Cardiac fibroblast (primary cell): ENCODE results near the gene MYOZ1.

Source experiments
- DNase-seq, 2 donors: peaks; one replicate each; pipeline versions ENCODE4 v3.0.0 to v3.0.0-alpha.2; 2010; ENCODE audit warnings: low read depth in 2 of 2
- H3K4me3 ChIP-seq, 2 donors: replicated peaks in 1 of 2; 1 replicate in 1 of 2; 2 replicates in 1 of 2; pipeline ENCODE4 v1.5.1; 2011; ENCODE audit warnings: low read depth in 2 of 2, low read length in 2 of 2, mild to moderate bottlenecking in 2 of 2, moderate library complexity in 1 of 2
- TF ChIP-seq, protein P1 (sequence below): IDR thresholded peaks from one replicate; pipeline ENCODE4 v1.5.1; 2011; ENCODE audit warnings: low read depth, mild to moderate bottlenecking, low read length, inconsistent platforms

The MYOZ1 gene

DNA sequence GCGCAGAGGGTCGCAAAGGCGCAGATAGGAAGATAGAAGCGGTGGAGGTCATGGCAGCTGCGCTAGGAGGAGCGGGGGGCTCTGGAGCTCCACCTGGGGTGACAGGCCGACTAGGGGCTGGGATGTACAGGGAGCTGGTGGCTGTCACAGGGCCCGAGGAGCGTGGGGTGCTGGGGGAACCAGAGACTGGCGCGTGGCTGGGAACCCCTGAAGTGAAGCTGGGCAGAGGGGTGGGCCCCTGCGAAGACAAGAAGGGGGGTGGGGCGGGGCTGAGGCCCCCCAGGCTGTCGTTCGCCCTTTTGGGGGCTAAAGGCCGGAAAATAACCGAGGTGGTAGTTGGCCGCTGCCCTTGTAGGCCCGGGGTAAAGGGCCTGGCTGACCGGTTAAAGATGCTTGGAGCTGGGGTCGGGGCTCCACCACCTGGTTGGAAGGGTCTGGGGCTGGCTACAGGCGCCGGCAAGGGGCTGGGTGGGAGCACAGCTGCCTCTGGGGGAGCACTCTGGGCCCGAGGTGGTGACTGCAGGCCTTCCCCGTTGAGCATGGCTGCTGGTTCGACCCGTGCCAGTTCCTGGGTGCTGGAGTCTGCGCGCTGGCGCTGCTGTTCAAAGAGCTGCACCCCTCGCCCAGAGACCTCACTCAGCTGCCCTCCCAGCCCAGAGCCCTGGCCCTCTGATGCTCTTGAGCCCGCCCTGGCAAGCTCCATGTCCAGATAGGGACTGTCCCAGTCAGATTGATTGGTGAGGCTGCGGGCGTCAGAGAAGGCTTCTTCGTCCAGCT lies 6.8 kb upstream of the MYOZ1 start:
- no peak for DNase-seq
- TF ChIP-seq, protein P1, sequence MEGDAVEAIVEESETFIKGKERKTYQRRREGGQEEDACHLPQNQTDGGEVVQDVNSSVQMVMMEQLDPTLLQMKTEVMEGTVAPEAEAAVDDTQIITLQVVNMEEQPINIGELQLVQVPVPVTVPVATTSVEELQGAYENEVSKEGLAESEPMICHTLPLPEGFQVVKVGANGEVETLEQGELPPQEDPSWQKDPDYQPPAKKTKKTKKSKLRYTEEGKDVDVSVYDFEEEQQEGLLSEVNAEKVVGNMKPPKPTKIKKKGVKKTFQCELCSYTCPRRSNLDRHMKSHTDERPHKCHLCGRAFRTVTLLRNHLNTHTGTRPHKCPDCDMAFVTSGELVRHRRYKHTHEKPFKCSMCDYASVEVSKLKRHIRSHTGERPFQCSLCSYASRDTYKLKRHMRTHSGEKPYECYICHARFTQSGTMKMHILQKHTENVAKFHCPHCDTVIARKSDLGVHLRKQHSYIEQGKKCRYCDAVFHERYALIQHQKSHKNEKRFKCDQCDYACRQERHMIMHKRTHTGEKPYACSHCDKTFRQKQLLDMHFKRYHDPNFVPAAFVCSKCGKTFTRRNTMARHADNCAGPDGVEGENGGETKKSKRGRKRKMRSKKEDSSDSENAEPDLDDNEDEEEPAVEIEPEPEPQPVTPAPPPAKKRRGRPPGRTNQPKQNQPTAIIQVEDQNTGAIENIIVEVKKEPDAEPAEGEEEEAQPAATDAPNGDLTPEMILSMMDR, result no peak
- peak overlapping the region; percentile 51 to 59 for H3K4me3 ChIP-seq

DNA sequence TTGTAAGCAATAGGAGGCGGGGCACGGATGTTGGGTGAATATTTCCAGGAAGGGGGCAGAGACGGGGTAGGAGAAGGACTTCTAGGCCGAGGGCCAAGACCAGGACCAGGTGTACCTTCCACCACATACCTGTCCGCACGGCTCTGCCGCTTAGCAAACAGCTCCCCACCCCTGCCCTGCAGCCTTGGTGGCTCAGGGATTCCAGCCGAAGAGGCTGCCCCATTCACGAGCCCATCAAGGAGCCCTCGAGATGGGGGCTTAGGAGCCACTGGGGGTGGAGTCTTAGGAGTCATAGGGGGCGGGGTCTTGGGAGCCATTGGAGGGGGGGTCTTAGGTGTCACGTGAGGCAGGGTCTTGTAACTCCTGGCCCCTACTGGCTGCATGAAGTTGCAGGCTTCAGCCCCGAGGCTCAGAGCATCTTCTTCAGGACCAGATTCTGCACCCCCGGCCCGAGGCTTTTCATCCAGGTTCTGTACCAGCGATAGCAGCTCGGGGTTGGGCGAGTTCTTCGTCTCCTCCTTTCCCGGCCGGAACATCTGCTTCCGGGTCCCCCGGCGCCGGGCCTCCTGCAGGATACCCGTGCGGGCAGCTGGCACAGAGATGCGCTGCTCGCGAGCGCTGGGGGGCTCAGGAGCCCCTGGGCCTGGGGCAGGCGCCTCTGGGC lies 6.1 kb upstream of the MYOZ1 start:
- peak; percentile 29 to 47 for DNase-seq

GRCh38 chr10:73646598-73647041 lies 5.3 kb upstream of the MYOZ1 start:
- no peak for DNase-seq
- H3K4me3 ChIP-seq, result no peak overlapping the region
- TF ChIP-seq, protein P1, result no peak

More for the DNA sequence above, 6.1 kb upstream of the MYOZ1 start:
- TF ChIP-seq, protein P1, result no peak
- peak overlapping the region; percentile 51 to 59 for H3K4me3 ChIP-seq

DNA sequence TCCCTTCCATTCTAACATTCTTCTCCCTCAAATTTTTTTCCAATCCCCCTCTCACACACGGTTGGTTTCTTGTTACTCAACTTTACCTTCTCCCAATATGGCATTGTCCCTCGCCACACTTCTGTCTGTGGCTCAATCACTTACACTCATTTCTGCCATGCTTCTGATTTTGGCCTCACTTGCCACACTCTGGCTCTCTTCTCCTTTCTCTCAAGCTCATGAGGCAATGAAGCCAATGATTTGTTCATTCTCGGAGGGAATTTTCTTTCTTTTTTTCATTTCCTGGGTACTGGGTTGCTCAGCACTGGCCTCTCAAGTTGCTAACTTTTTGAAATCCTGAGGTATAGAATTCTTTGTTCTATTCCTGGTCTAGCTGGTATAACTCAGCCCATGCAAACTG lies 4.0 kb upstream of the MYOZ1 start:
- no peak overlapping the region for H3K4me3 ChIP-seq
- no peak for DNase-seq
- TF ChIP-seq, protein P1, result no peak

DNA sequence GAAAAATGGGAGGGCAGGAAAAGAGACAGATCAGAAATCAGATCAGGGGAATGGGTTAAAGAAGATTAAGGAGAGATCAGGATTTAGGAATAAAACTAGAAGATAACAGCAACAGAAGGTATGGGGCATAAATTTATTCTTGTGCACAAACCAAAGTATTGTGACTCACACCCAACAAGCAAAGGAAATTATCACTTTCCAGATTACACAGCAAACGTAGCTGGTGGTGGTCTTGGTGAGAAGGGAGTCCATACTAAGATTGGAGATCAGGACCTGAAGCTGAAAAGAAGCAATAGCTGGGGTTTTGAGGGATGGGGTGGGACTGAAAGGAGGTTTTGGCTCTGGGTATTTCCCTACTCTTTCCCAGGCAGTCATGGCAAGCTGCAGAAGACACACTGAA lies 3.5 kb upstream of the MYOZ1 start:
- TF ChIP-seq, protein P1, result no peak
- no peak for DNase-seq
- H3K4me3 ChIP-seq, result no peak overlapping the region

GRCh38 chr10:73644015-73644743 lies 2.9 kb upstream of the MYOZ1 start:
- DNase-seq, result peak; percentile 82 to 84
- H3K4me3 ChIP-seq, result no peak overlapping the region
- TF ChIP-seq, protein P1, result peak; percentile 81
